ENCODE measurements around the gene CSRP1.
A peak's percentile ranks its signal among the peaks of the same experiment; 100 is the strongest.

Gene CSRP1

DNA sequence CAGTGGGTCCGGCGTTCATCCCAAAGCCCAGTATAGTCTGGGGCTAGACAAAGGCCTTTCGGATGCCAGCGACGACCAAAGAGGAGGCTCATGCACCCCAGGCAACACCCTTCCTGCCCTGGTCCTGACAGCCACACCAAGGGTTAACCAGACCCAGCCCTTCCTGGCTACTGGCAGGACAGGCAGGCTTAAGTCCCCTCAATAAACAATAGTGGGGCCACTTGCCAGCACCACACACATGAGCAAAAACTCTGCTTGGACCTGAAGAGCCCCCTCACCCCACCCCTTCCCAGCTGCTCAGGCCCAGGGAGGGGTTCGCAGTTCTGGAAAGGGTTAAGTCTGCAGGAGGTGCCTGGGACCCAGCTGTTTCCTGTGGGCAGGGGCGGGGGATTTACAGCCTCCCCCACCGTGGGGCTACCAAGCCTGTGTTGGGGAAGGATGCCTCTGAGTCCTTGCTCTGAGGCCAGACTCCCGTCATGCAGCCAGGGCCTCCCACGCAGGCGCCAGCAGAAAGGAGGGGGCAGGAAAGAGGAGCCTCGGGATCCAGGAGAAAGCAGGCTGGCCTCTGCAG lies 56.1 kb downstream of the CSRP1 start:
- no peak for DNase-seq

DNA sequence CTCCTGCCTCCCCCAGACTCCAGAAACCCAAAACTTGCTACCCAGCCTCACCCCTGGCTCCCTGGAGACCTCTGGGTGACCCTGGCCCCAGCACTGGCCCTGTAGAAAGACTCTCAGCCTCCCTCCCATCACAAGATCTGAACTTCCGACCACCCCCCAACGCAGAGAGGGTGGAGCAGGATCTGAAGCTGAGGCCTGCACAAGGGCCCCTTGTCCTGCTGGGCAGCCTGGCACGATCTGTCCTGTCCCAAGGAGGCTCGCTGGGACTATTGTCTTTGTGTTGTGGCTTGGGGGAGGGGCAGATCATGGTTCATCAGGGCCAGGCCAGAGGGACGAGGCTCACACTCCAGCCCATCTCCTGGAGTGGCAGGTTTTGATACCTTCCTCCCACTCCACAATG lies 57.9 kb downstream of the CSRP1 start:
- no peak for DNase-seq

DNA sequence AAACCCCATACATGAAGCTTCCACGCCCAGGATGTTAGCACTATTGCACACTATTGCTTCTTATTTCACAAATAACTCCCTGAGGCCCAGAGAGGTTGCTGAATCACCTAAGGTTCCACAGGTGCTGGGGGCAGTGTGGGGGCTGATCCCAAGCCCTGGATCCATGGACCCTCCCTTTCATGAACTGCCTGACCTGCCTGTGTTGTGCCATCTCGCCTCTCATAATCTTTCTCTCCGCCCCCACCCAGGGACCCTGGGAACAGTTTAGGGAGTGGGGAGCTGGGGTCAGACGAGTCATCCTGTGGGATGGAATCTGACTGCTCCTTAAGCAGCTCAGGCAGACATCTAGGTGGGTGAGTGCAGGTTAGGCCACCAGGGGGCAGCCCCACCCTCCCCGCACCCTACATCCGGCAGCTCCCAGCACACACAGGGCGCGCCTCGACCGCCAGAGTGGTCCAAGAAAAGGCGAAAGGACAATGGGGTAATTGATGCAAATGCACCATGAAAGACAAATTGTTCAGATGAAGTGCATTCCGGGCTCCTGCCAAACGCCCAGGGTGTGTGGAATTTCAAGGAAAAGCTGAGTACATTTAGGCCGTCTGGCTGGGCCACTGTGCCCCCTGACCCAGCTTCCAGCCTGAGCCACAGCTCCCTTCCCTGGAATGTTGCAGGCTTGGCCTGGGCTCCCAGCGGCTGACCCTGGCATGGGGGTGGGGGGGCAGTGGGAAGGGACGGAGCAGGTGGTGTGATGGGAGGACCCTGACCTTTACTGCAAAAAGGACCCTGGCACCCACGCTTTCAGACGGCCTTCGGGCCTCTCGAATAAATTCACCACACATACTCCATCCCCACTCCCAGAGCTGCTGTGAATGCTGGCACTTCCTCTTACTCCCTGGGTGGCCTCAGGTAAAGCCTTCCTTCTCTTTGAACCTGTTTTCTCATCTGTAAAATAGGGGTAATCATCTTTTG lies 58.7 kb downstream of the CSRP1 start:
- DNase-seq, result peak; percentile 42 to 43

DNA sequence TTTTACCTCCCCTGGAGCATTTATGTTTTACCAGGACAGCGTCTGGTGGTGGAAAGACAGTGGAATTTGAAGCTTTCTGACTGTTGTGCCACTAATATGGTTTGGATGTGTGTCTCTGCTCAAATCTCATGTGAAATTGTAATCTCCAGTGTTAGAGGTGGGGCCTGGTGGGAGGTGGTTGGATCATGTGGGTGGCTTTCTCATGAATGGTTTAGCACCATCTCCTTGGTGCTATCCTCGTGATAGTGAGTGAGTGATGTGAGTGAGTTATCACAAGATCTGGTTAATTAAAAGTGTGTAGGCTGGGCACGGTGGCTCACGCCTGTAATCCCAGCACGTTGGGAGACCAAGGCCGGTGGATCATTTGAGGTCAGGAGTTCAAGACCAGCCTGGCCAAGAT lies 61.6 kb downstream of the CSRP1 start:
- no peak for DNase-seq

DNA sequence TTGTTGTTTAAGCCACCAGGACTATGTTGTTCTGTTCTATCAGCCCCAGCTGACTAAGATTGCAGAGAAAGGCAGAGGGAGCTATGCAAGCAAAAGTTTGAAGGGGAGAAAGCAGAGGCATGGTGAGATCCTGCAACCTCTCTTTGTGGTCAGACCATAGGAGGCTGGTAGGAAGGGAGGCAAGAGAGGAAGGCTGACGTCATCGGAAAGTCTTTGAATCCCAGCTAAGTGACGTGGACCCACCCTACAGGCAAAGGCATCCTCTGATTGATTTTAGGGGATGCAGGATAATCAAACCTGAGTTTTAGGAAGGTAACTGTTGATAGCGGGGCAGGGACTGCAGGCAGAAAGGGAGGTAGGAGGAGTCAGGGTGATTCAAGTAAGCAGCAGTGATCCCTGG lies 62.1 kb downstream of the CSRP1 start:
- DNase-seq, result no peak

DNA sequence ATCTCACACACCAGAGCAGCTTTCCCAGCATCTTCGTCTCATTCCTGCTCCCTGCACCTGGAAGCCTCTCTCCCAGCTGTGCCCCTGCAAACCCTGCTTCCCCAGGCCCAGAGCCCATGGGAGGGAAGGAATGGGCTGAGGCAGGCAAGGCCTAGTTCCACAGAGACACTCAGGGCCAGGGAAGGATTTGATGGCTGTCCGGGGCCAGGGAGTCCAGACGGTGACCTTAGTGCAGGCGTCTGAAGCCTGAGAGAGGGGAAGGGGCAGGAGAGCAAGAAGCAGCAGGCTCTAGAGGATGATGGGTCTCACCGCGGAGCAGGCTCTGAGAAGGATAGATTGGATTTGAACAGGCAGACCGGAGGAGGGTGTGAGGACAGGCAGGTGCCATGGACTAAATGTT lies 63.2 kb downstream of the CSRP1 start:
- DNase-seq, result no peak

DNA sequence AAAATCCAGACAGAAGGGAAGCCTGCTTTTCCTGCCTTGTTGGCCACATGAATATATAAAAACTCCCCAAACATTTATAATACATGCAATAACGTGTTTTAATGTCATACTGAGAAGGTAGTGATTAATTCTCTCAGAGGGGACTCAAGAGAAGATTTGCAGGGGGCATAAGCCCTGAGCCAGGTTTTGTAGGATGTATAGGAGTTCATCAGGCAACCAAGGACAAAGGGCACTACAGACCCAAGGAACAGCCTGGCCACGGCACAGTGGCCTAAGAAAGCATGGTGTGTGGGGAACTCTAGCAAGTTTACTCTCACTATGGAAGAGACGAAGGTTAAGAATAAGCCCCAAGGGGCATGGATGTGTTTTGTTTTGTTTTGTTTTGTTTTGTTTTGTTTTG lies 70.0 kb downstream of the CSRP1 start:
- no peak for DNase-seq

DNA sequence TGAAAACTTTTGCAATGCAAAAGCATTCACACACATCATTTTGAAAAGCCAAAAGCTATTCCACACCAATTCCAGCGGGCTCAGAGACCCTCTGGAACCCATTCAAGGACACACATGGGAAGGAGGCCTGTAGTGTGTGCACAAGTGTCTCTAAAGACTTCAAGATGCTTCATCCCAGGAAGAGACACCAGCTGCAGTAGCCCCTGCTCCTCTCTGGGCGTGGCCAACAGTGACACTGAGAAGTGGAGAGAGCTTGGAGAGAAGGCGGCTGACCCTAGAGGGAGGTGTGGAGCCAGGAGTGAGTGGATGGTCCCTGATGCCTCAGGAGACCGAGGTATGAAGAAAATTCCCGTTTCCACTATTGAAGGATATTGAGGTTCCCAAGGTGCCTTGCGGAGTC lies 70.5 kb downstream of the CSRP1 start:
- DNase-seq, result no peak

DNA sequence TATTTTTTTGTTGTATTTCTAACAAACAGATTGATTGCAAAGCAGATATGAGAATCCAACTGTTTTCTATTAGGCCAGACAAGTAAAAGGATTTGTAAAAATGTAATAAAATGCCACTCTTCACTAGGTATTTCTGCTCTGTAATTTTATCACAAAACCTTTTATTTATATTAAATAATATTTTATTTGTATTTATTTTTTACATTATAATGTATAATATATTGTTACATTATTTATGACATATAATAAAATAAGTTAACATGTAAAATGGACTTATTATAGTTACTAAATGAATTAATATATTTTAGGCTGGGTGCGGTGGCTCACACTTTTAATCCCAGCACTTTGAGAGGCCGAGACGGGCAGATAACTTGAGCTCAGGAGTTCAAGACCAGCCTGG lies 72.7 kb downstream of the CSRP1 start:
- DNase-seq, result no peak

DNA sequence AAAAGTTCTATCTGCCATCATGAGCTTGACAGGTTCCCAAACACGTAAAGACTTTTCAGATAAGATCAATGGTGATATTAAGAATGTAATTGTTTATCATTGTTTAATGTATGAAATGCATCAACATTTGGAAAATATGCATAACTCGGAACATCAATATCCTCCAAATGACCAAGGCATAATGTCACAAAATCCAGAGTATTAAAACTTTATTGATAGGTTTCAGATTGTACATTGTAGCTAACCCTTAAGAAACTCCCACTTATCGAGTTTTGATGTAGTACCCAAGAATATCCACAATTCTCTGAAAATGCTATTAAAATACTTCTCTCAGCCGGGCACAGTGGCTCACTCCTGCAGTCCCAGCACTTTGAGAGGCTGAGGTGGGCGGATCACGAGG lies 73.3 kb downstream of the CSRP1 start:
- DNase-seq, result no peak
